Forelimb muscle (tissue), 1 donor: Measurements from ENCODE around the gene PCNX3. TPM values are rescaled to one million over a fixed set of nuclear protein-coding genes. Genes with fewer than 3 reads are reported as not detected.

Source experiments
- DNase-seq: peaks from one replicate; pipeline ENCODE4 v3.0.0-alpha.2; 2013; ENCODE audit warnings: low read depth
- polyA plus RNA-seq: library from polyadenylated mRNA; unstranded; fragments of 120-200 nt; gene quantifications from one replicate; pipeline ENCODE4 v1.2.1, GENCODE V29; 2013; ENCODE audit not compliant: insufficient read length

The PCNX3 gene
- polyA plus RNA-seq, 1 donor: 18.0 TPM

DNA sequence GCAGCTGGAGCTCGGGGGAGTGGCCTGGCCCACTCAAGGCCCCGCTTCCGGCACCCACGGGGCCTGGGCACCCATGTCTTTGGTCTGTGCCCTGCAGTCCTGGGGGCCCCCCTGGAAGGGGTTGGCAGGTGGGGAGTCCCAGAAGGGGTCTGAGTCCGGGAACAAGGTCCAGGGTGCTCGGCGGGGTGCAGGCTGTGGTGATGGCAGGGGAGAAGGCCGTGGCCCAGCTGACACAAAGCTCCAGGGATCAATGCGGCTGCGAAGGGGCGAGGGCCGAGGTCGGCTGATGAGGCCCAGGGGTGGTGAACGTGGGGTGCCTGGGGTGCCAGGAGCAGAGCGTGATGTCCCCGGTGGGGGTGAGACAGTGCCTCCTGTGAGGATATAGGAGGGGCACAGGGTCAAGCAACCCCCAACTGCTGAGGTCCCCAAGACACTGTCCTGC is 17.3 kb upstream of the PCNX3 start:
- DNase-seq: no peak

DNA sequence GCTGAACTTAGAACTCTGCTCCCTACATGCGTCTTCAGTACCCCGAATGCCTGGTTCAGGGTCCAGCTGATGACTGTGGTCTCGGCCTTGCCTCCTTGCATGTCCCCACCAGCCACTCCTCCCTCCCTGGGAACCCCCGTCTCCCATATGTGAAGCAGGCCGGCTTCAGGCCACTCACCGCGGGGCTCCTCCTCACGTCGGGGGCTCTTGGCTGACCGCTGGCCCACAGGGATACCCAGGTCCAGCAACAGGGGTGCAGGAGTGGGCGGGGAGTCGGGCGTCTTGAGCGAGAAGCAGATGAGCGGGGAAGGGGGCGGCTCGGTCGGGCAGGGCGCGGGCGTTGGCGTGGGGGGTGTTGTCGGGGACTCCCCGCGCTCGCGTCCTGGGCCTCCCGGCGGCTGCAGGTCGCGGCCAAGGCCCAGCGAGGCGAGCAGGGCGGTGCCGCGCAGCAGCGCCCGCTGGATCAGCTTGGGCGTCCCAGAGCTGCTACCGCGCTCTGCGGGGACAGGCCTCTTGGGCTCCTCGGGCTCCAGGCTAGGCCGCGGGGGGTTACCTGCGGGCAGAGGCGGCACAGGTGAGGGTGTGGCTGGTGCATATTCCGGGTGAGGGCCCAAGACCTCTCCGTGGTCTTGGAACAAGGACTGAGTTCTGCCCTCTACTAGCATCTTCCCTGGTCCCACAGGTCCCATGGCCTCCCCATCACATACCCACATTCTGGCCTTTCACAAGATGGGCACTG is 16.2 kb upstream of the PCNX3 start:
- DNase-seq: no peak

DNA sequence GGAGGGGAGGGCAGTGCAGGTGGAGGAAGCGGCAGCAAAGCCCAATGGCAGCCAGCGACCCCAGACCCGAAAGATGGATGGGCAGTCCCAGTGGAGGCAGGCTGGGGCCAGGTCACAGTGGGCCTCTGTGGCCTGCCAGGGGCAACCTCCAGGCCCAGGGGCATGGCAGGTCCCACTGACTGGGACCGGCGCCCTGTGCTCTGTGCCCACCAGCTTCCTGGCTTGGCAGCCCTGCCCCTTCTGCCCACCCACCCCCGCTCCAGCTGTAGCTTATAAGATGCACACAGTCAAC is 15.7 kb upstream of the PCNX3 start:
- no peak for DNase-seq

DNA sequence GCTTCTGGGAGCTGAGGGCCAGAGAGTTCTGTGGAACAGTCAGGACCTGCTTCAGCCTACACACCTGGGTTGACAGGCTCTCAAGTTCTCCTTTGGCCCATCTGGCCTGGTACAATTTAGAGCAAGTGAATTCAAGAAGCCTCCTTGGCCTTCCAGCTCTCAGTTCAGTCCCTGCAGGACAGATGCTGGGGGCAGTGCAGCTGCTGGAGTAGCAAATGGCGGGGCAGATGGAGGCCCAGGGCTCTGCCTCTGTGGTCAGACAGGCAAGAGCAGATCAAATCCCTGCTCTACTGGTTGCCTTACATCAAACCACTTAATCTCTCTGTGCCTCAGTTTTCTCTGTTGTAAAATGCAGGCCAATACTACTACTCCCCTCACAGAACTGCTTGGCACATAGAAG is 11.3 kb upstream of the PCNX3 start:
- no peak for DNase-seq

DNA sequence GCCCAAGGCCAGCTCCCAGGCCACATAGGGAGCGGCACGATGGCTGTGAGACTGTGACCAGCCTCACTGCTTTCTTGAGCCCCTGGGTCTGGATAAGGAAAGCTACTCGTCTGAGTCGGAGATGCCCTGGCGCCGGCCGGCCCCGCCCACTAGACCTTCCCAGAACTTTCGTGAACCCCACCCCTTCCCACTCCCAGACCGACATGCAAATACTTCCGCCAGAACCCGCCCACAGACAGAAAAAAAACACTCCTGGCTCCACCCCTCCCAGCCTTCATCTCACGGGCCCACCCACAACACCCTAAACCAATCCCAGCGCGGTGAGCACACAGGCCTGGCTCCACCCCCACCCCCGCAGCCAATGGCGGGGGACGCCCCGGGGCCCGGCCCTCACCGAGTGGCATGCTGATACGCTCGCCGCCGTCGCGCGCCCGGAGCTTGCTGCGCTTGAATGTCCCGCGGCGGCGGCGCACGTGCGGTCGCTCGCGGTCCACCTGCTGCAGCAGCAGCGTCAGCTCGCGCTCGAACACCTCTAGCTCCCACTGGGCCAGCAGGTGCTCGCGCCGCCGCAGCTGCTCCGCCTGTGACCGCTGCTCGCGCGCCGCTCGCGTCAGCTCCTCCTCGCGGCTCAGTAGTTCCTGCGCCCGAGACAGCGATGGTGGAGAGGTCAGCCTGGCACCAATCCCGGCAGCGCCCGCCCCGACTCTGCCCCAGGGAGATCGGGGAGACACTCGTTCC is 8.5 kb upstream of the PCNX3 start:
- peak; percentile 72 for DNase-seq

DNA sequence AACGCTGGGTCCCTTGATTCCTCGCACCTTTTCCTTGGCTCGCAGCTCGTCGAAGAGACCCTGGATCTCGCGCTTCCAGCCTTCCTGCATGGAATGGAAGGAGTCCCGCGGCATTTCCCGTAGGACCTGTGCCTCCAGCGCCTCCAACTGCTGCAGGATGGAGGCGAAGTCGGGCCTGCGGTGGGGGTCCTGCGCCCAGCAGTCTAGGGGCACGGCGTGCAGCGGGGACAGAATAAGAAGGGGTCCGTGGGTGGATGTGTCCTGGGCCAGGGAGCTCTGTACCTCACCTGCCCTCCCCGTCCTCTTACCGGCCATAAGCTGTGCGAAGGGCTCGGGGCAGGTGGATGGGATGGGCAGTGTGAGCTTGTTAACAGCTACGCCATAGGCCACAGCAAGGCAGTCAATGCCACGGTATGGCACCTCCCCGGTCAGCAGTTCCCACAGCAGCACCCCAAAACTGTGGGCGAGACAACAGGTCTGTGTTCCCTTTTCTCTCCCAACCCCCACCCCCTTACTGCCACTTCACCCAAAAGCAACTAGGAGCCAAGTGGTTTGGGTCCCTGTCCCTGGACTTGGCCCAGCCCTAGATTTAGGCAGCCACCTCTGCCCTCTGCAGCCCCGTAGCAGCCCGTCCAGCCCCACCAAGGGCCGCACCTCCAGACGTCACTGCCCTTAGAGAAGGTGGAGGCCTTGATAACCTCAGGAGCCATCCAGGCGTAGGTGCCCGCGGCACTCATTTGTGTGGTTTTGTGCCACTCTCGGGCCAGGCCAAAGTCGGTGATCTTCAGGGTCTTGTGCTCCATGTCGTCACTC is 7.8 kb upstream of the PCNX3 start:
- DNase-seq: no peak

DNA sequence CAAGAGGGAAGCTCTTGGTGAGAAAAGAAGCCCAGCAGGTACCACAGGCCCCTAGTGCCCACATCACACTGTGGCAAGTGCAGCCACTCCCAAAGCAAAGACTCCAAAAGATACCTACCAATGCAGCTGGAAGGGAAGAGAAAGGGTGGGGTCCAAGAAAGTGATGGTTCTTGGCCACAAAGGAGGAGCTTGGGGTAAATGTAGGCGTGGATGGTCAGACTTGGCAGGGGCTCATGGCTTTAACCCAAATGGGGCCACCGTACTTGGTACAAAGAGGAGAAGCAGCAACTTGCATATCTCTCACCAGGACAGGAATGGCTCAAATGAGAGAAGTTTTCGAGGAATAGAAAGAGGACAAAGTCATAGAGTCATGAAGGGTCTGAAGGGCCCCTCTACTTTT is 6.3 kb upstream of the PCNX3 start:
- DNase-seq: no peak

DNA sequence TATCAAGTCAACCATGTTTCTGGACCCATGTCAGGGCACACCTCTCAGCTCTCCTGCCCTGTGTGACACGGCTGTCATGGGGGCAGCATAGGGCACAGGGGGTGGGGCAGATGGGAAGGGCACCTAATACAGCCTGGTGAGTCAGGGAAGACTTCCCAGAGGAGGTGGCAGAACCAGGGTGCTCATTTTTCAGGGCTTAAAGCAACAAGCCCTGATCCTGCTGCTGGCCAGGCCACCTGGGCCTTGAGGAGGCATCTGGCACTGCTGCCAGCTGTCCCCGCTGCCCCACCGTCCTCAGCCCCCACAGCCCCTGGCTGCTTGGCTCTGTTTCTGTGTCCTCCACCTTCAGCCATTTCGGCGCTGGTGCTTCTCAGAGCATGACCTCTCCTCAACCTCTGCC is 5.9 kb upstream of the PCNX3 start:
- no peak for DNase-seq

DNA sequence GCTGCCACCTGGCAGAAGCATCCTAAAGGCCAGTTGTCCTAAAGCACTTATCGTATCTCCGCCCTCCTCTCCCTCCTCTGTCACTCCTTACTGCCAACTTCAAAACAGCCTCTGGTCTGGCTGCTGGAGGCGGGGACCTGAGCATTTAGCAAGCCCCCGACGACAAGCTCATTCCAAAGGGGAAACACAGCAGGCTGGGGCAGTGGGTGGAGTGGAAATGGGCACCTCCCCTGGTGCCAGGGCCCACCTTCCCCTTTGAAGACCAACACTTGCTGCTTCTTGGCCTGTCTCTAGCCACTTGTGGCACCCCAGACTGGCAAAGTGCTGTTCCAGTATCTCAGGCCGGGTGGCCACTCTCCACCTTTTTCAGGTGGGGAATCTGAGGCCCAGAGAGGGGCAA is 5.2 kb upstream of the PCNX3 start:
- DNase-seq: no peak

DNA sequence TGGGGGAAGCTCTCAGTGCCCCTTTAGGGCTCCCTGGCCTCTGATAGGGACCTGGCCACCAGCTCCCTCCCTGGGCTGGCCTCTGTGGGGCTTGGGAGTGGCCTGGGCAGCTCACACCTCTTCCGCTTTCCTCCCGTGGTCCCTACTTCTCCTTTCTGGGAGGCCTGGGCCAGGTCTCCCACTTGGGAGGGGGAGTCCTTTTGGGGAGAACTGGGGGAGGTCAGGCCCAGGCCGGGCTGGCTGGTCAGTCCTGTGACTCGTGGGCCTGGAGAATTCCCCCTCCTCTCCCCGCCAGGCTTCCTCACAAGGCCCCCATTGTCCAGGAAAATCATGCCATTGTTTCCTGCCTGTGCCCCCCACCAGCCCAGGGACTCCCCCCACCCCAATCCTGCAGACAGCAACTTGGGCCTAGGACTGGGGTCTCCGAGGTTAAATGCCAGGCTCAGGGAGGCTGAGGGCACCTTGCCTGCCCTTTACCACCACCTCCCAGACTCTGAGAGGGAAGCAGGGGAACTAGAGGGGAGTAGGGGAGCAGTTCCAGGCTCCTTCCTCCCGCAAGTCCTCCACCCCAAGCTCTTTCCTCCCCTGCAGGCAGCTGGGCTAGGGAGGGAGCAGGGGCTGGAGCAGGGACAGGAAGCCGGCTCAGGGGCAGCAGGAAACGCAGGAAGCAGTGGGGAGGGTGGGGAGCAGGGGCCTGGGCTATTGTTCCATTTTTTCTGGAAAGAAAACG is 4.4 kb upstream of the PCNX3 start:
- no peak for DNase-seq

DNA sequence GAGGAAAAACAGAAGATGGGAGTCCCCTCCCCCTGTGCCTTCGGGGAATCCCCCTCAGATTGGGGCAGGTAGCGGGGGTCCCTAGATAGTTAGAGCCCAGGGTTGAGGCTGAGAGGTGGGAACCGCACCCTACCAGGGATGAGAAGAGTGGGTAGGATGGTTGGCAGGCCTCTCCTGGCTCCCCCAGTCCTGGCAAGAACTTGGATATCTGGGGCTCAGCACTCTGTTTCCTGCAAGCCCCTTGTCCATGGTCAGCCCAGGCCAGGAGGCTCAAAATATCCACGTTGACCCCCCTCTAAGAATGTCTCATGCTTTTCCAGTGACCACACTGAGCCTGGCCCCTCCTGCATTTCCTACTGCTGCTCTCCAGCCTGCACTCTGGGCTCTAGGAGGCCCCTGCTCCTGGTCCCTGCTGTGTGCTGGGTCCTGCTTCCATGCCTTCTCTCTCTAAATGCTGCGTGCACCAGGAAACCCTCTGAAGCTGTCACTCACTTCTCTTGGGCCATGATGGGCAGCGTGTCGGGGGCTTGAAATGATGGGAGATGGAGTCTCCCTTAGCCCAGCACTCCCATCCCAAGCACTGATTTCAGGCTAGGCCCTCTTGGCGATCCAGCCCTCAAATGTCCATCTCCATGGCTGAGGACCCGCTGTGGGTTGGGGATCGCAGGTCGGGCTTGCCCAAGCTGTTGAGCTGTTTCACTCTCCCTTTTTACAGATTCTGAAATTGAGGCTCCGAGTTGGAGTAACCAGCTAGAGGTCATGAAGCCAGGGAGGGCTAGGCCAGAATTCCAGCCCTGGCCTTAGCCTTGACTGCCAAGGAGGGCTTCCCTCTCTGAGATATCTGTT is 3.6 kb upstream of the PCNX3 start:
- no peak for DNase-seq

DNA sequence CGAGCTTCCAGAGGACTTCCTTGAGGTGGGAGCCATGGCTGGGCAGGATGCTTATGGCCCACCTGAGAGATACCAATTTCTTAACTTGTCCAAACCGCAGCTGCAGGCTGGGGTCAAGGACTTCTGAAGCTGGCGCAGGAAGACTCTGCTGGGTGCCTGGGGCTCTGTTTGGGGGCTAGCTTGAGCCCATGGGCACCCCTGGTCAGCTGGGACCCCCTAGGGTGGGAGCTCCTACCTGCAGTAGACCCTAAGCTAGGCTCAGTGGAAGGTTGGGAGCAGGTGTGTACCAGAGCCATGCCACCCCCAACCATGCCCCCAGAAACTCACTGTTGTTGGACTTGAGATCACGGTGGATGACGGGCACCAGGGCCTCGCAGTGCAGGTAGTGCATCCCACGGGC is 2.9 kb upstream of the PCNX3 start:
- no peak for DNase-seq

DNA sequence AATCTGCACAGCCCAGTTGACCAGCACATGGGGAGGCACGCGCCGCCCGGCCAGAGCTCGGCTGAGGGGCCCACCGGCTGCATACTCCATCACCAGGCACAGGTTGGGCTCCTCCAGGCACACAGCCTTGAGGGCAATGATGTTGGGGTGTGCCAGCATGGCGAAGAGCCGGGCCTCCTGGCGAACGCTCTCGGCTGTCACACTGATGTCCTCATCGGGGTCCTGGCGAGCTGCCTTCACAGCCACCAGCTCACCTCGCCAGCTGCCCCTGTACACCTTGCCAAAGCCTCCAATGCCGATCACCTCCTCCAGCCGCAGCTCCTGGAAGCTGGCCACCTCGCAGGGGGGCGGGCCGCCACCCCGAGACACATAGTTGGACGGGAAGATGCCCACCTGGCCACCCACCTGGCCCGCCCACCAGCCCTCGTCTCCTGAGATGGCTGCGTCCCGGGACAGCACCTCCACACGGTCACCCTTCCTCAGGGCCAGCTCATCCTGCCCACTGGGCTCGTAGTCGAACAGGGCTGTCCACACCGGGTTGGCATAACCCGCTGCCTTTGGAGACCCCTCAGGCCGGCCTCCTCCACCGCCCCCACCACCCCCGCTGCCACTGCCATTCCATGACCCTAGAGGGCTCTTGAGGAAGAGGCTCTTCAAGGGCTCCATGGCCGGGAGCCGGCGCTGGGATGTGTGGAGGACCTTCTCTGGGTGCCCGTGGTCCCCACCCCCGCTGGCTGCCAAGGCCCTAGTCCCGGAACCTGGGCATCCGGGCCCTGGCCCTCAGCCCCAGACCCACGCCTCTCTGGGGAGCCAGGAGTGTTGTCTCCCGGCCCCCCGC is 2.3 kb upstream of the PCNX3 start:
- no peak for DNase-seq

DNA sequence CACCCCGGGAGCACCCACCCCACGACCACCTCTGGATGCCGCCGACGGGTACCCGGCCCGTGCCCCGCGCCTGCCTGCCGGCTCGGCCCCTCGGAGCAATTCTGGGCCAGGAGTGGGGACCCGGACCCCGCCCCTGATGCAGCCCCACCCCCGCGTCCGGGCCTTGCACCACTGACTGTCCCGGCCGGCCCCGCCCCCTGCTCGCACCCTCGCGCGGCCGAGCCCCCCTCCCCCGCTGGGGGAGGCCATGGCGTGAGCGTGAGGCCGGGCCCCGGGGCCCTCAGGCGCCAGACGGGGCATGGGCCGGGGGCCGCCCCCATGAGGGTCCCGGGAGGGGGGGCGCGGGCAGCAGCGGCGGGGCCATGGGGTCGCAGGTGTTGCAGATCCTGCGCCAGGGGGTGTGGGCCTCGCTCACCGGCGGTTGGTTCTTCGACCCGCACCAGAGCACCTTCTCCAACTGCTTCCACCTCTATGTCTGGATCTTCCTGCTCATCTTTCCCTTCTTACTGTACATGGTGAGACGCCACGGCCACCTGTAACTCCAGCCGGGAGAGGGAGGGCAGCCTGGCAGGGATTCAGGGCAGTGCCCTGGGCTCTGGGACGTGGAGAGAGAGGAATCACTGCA is 486 bp downstream of the PCNX3 start:
- no peak for DNase-seq

DNA sequence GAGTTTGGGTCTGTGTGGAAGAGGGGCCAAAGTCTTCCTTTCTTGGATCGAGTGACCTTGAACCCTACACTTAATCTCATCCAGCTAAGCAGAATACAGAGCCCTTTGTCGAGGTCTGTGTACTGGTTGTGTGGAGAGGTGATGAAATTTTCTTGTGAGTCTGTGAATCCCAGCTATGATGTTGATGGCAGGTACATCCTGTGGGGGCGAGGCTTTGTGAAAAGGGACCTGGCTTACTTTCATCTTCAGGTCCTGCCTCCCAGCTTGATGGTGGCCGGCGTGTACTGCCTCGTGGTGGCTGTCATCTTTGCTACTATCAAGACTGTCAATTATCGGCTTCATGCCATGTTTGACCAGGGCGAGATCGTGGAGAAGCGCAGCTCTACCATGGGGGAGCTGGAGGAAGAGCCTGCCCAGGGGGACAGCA is 1.0 kb downstream of the PCNX3 start:
- no peak for DNase-seq

DNA sequence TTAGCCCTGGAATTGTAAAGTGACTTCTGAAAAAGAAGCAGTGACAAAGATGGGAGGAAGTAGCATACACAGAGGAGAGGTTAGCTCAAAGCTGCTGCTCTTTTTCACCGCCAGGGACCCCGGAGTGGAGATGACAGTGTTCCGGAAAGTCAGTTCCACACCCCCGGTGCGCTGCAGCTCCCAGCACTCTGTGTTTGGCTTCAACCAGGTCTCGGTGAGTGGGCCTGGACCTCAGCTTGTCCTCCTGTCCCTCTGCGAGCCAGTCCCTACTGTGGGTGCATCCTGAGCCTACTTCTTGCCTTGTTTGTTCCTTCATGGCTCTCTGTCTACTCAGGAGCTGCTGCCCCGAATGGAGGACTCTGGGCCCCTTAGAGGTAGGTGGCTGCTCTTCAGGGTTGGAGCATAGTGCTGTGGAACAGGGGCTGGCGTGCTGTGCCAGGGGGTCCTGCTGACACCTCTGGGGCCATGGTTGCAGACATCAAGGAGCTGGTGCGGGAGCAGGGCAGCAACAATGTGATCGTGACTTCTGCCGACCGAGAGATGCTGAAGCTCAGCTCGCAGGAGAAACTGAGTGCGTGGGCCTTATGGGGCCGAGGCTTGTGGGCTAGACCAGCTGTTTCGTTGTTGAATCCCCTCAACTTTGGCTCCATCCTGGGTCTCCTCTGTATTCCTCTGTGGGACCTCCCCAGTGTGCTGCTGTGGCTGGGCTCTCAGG is 1.7 kb downstream of the PCNX3 start:
- DNase-seq: no peak

DNA sequence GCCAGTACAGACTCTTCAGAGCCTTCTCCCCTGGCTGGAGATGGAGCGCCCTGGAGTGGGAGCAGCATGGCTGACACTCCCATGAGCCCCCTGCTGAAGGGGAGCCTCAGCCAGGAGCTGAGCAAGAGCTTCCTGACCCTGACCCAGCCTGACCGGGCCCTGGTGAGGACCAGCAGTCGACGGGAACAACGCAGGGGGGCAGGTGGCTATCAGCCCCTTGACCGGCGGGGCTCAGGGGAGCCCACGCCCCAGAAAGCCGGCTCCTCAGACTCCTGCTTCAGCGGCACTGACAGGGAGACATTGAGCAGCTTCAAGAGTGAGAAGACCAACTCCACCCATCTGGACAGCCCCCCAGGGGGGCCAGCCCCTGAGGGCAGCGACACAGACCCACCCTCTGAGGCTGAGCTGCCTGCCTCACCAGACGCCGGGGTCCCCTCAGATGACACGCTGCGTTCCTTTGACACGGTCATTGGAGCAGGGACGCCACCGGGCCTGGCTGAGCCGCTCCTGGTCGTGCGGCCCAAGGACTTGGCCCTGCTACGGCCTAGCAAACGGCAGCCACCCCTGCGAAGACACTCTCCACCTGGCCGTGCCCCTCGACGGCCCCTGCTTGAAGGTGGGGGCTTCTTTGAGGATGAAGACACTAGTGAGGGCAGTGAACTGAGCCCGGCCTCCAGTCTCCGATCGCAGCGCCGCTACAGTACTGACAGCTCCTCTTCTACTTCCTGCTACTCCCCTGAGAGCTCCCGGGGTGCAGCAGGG is 2.6 kb downstream of the PCNX3 start:
- no peak for DNase-seq

DNA sequence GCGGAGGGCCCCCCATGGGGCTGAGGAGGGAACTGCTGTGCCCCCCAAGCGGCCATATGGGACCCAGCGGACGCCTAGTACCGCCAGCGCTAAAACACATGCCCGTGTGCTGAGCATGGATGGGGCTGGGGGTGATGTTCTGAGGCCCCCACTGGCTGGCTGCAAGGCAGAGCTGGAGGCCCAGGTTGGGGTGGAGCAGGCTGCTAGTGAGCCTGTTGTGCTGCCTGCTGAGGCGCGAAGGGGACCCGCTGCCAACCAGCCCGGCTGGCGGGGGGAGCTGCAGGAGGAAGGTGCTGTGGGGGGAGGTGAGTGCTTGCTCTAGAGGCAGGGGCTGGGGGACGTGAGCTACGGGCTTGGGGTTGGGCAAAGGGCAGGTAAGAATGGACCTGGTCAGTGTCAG is 3.2 kb downstream of the PCNX3 start:
- no peak for DNase-seq
